H9 (cell line): ENCODE results near the gene SHISA9. TPM values are rescaled to one million over a fixed set of nuclear protein-coding genes. Genes with fewer than 3 reads are reported as not detected.
A peak's percentile ranks its signal among the peaks of the same experiment; 100 is the strongest.

Experiments used
- DNase-seq: peaks from one replicate; pipeline ENCODE4 v3.0.0-alpha.2; 2017
- H2AFZ ChIP-seq: one replicate; pipeline ENCODE4 v1.6.1; 2013; ENCODE audit warnings: mild to moderate bottlenecking, low read length, control low read depth, moderate library complexity
- H2AK5ac ChIP-seq: 2 replicates; pipeline ENCODE4 v1.6.1; 2013; ENCODE audit warnings: low read length, control low read depth, mixed read lengths; ENCODE audit not compliant: insufficient read length
- H2BK120ac ChIP-seq: one replicate; pipeline ENCODE4 v1.6.1; 2013; ENCODE audit warnings: low read depth, mild to moderate bottlenecking, low read length, control low read depth, inconsistent platforms; ENCODE audit not compliant: poor library complexity, severe bottlenecking
- H2BK12ac ChIP-seq: 2 replicates; pipeline ENCODE4 v1.6.1; 2013; ENCODE audit warnings: low read length, control low read depth, mixed read lengths, low read depth; ENCODE audit not compliant: insufficient read length
- H2BK15ac ChIP-seq: 2 replicates; pipeline ENCODE4 v1.6.1; 2013; ENCODE audit warnings: low read depth, low read length, control low read depth
- H2BK20ac ChIP-seq: one replicate; pipeline ENCODE4 v1.6.1; 2013; ENCODE audit warnings: low read depth, mild to moderate bottlenecking, low read length, control low read depth, inconsistent platforms; ENCODE audit not compliant: poor library complexity, severe bottlenecking
- H2BK5ac ChIP-seq: 2 replicates; pipeline ENCODE4 v1.6.1; 2013; ENCODE audit warnings: low read length, control low read depth, mixed read lengths; ENCODE audit not compliant: insufficient read length
- H3K14ac ChIP-seq: 2 replicates; pipeline ENCODE4 v1.6.1; 2013; ENCODE audit warnings: low read length, control low read depth; ENCODE audit not compliant: insufficient read depth
- H3K18ac ChIP-seq: 2 replicates; pipeline ENCODE4 v1.6.1; 2013; ENCODE audit warnings: low read depth, mild to moderate bottlenecking, mixed read lengths, low read length, control low read depth; ENCODE audit not compliant: insufficient read length
- H3K23ac ChIP-seq: 2 replicates; pipeline ENCODE4 v1.6.1; 2013; ENCODE audit warnings: low read length, control low read depth, mixed read lengths, low read depth; ENCODE audit not compliant: insufficient read length
- H3K23me2 ChIP-seq: 2 replicates; pipeline ENCODE4 v1.6.1; 2013; ENCODE audit warnings: low read depth, mild to moderate bottlenecking, mixed read lengths, low read length, control low read depth; ENCODE audit not compliant: insufficient read length, poor library complexity, severe bottlenecking
- H3K27ac ChIP-seq: 2 replicates; pipeline ENCODE4 v1.5.1; 2013; ENCODE audit warnings: low read length, control low read depth, mixed read lengths, low read depth; ENCODE audit not compliant: insufficient read length
- H3K27me3 ChIP-seq: 2 replicates; pipeline ENCODE4 v1.6.1; 2013; ENCODE audit warnings: low read length, control low read depth, inconsistent platforms; ENCODE audit not compliant: insufficient read depth
- H3K4ac ChIP-seq: 2 replicates; pipeline ENCODE4 v1.6.1; 2013; ENCODE audit warnings: low read depth, mild to moderate bottlenecking, control low read depth, inconsistent platforms, low read length, moderate library complexity
- H3K4me1 ChIP-seq: 2 replicates; pipeline ENCODE4 v1.6.1; 2013; ENCODE audit warnings: low read length, control low read depth, inconsistent platforms; ENCODE audit not compliant: insufficient read depth
- H3K4me2 ChIP-seq: 2 replicates; pipeline ENCODE4 v1.6.1; 2013; ENCODE audit warnings: low read length, control low read depth, mixed read lengths; ENCODE audit not compliant: insufficient read length, insufficient read depth
- H3K56ac ChIP-seq: 2 replicates; pipeline ENCODE4 v1.6.1; 2013; ENCODE audit warnings: low read depth, mild to moderate bottlenecking, mixed read lengths, low read length, control low read depth; ENCODE audit not compliant: insufficient read length
- H3K79me1 ChIP-seq: 2 replicates; pipeline ENCODE4 v1.6.1; 2013; ENCODE audit warnings: low read depth, mild to moderate bottlenecking, moderate library complexity, low read length, control low read depth, inconsistent platforms; ENCODE audit not compliant: insufficient read depth, poor library complexity, severe bottlenecking
- H3K79me2 ChIP-seq: 2 replicates; pipeline ENCODE4 v1.6.1; 2013; ENCODE audit warnings: low read length, control low read depth, inconsistent platforms; ENCODE audit not compliant: insufficient read depth
- H3K9ac ChIP-seq: 2 replicates; pipeline ENCODE4 v1.6.1; 2013; ENCODE audit warnings: low read length, control low read depth, mixed read lengths; ENCODE audit not compliant: insufficient read length; ENCODE audit errors: extremely low read depth
- H3K9me3 ChIP-seq: one replicate; pipeline ENCODE4 v1.6.1; 2013; ENCODE audit warnings: low read depth, low read length, inconsistent platforms; ENCODE audit not compliant: control insufficient read depth
- H3T11ph ChIP-seq: one replicate; pipeline ENCODE4 v1.6.1; 2013; ENCODE audit warnings: mild to moderate bottlenecking, low read length, control low read depth, inconsistent platforms
- H4K20me1 ChIP-seq: one replicate; pipeline ENCODE4 v1.6.1; 2013; ENCODE audit not compliant: control insufficient read depth, insufficient read length, insufficient read depth
- H4K5ac ChIP-seq: 2 replicates; pipeline ENCODE4 v1.6.1; 2013; ENCODE audit warnings: low read depth, mild to moderate bottlenecking, mixed read lengths, low read length, control low read depth; ENCODE audit not compliant: insufficient read length
- H4K8ac ChIP-seq: replicated peaks from 2 replicates; pipeline ENCODE4 v1.6.1; 2013; ENCODE audit warnings: low read length, control low read depth, mixed read lengths, low read depth; ENCODE audit not compliant: insufficient read length
- H4K91ac ChIP-seq: 2 replicates; pipeline ENCODE4 v1.6.1; 2013; ENCODE audit warnings: low read depth, mild to moderate bottlenecking, moderate library complexity, mixed read lengths, low read length, control low read depth; ENCODE audit not compliant: insufficient read length
- H3K27ac Mint-ChIP-seq, 3 experiments: 2 replicates in 2 of 3; 3 replicates in 1 of 3; pipeline ENCODE4 v1.8.0; 2020 to 2021; ENCODE audit warnings: mixed read lengths in 3 of 3, mild to moderate bottlenecking in 1 of 3, moderate library complexity in 1 of 3
- H3K27me3 Mint-ChIP-seq: 2 replicates; pipeline ENCODE4 v1.8.0; 2021; ENCODE audit warnings: low read depth, mild to moderate bottlenecking, moderate library complexity, mixed read lengths
- H3K36me3 Mint-ChIP-seq, 3 experiments: 2 replicates in 2 of 3; 3 replicates in 1 of 3; pipeline ENCODE4 v1.8.0; 2020 to 2021; ENCODE audit warnings: low read depth in 3 of 3, mixed read lengths in 3 of 3; ENCODE audit not compliant: insufficient read depth in 1 of 3
- H3K4me1 Mint-ChIP-seq, 2 experiments: 2 replicates each; pipeline ENCODE4 v1.8.0; 2020; ENCODE audit warnings: mixed read lengths in 2 of 2
- H3K4me3 Mint-ChIP-seq, 2 experiments: 2 replicates in 1 of 2; 3 replicates in 1 of 2; pipeline ENCODE4 v1.8.0; 2020 to 2021; ENCODE audit warnings: mild to moderate bottlenecking in 2 of 2, mixed read lengths in 2 of 2, moderate library complexity in 1 of 2
- H3K9me3 Mint-ChIP-seq, 2 experiments: 2 replicates in 1 of 2; 3 replicates in 1 of 2; pipeline ENCODE4 v1.8.0; 2020; ENCODE audit warnings: mild to moderate bottlenecking in 2 of 2, mixed read lengths in 2 of 2, moderate library complexity in 1 of 2
- WGBS: extraction: QIAGEN DNeasy Blood & Tissue Kit; methylation state at CpG from one replicate; pipeline ENCODE4 v1.1.7; 2013; ENCODE audit warnings: missing lambda C conversion rate, low lambda C conversion rate, mixed read lengths; ENCODE audit not compliant: insufficient read length; ENCODE audit errors: extremely low coverage; 5-methylcytosine and 5-hydroxymethylcytosine counted together
- total RNA-seq: library from RNA; stranded (reverse); gene quantifications from 2 replicates; pipeline ENCODE4 v1.2.1, GENCODE V29; 2021
- TF ChIP-seq, protein P1 (sequence below): fragments of 200-600 bp; sonication (generic); conservative IDR thresholded peaks from 3 replicates; pipeline ENCODE4 v1.8.0; 2021; ENCODE audit warnings: antibody characterized with exemption, mild to moderate bottlenecking

Gene SHISA9
- total RNA-seq, 1 experiment from 2014 or later: 7.0 TPM

DNA sequence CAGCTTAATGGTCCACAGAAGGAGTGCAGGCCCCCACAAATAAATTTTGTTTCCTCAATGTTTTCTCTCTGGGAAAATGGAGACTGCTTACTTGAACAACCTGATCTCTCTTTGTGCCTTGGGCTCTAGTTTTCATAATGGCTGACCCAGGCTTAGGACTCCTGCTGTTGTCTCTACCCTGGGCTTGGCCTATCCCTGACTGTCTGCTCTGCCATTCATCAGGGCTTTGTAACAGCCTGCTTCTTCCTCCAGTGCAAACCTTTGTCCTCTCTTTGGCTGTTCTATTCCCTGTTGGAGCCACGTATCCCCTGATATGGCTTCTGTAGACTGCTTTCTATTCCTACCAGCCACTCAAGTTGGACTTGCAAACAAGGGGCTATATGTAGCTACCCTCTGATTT is 139.8 kb downstream of the SHISA9 start:
- no peak overlapping the region for H2BK15ac ChIP-seq
- Mint-ChIP-seq H3K4me1 (peaks cover 12 to 40% of the 10 kb centered on the region in 2 experiments), H3K9me3 (peaks cover 3 to 6% of the 10 kb centered on the region in 2 experiments; a peak in 4 of 5 replicates), H3K36me3 (peaks cover 2 to 7% (median 6%) of the 10 kb centered on the region in 3 experiments; a peak in 5 of 7 replicates), H3K27me3 (no peaks in the 10 kb centered on the region), H3K27ac (peak overlapping the region in 1 of 3 experiments; percentile 72; a peak in 2 of 7 replicates), H3K4me3 (no peak overlapping the region)
- no peaks in the 10 kb centered on the region for H4K20me1 ChIP-seq
- H3K23ac ChIP-seq: no peak overlapping the region
- peak overlapping the region; percentile 42 for H3K18ac ChIP-seq
- no peak overlapping the region for H3K9ac ChIP-seq
- H4K5ac ChIP-seq: no peak overlapping the region
- TF ChIP-seq, protein P1, sequence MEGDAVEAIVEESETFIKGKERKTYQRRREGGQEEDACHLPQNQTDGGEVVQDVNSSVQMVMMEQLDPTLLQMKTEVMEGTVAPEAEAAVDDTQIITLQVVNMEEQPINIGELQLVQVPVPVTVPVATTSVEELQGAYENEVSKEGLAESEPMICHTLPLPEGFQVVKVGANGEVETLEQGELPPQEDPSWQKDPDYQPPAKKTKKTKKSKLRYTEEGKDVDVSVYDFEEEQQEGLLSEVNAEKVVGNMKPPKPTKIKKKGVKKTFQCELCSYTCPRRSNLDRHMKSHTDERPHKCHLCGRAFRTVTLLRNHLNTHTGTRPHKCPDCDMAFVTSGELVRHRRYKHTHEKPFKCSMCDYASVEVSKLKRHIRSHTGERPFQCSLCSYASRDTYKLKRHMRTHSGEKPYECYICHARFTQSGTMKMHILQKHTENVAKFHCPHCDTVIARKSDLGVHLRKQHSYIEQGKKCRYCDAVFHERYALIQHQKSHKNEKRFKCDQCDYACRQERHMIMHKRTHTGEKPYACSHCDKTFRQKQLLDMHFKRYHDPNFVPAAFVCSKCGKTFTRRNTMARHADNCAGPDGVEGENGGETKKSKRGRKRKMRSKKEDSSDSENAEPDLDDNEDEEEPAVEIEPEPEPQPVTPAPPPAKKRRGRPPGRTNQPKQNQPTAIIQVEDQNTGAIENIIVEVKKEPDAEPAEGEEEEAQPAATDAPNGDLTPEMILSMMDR: no peak
- H3K4me2 ChIP-seq: no peak overlapping the region
- no peak overlapping the region for H3K14ac ChIP-seq
- no peaks in the 10 kb centered on the region for H3K9me3 ChIP-seq
- no peak overlapping the region for H3K4ac ChIP-seq
- H3K27me3 ChIP-seq: no peaks in the 10 kb centered on the region
- H2BK12ac ChIP-seq: no peak overlapping the region
- no peak overlapping the region for H2AK5ac ChIP-seq
- H3K23me2 ChIP-seq: no peaks in the 10 kb centered on the region
- no peak overlapping the region for H2AFZ ChIP-seq
- H3T11ph ChIP-seq: no peak overlapping the region
- no peak overlapping the region for H4K8ac ChIP-seq
- peaks cover 2% of the 10 kb centered on the region; the same call in 1 of the 2 replicates for H3K4me1 ChIP-seq
- H4K91ac ChIP-seq: no peak overlapping the region
- H3K27ac ChIP-seq: no peak overlapping the region
- H3K56ac ChIP-seq: no peak overlapping the region
- no peak for DNase-seq
- H3K79me2 ChIP-seq: no peaks in the 10 kb centered on the region; the same call in 1 of the 2 replicates
- H2BK120ac ChIP-seq: no peak overlapping the region
- H2BK5ac ChIP-seq: no peak overlapping the region
- H3K79me1 ChIP-seq: no peaks in the 10 kb centered on the region
- no CpG with 5 or more reads among the region's 1 CpG for WGBS
- H2BK20ac ChIP-seq: no peak overlapping the region
